ENCODE results near the gene ADGRD1. TPM values are rescaled to one million over a fixed set of nuclear protein-coding genes. Genes with fewer than 3 reads are reported as not detected.

The ADGRD1 gene
- polyA plus RNA-seq, 1 of the 3 experiments (the other 2 are of a cell fraction): not detected

DNA sequence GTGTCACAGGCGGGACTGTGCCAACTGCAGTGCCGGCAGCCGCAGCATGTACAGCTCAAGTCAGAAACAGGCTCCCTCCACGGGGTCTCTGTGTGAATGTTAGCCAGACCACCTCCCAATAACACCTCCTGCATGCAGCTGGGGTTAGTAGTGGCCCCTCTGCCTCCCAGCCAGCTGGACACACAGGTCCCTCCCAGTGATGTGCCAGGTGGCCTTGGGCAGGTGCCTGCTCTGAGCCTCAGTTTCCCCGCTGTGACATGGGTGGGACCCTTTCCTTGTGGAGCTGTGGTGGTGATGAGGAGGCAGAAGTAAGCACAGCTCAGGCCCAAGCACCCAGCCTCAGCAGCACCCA lies 139.9 kb downstream of the ADGRD1 start:
- H3K4me3 ChIP-seq (ENCODE audit: low read depth in 2 of 2, low read length in 1 of 2): no peak overlapping the region
- no peak for DNase-seq
- H3K9me2 ChIP-seq: no peaks in the 10 kb centered on the region
- WGBS (ENCODE audit: low lambda C conversion rate): 60% methylated on average over 1 of the region's 5 CpGs
- TF ChIP-seq RFX5 (IDR thresholded peaks at IDR 0.05; ENCODE audit: low read length) (no peak), SMC3 (IDR thresholded peaks at IDR 0.05; ENCODE audit: low read depth, low read length) (no peak), RAD21 (IDR thresholded peaks at IDR 0.05; ENCODE audit: low read length) (no peak), EZH2phosphoT487 (IDR thresholded peaks at IDR 0.05; ENCODE audit: borderline replicate concordance, low read depth) (no peak), NRF1 (IDR thresholded peaks at IDR 0.05; ENCODE audit: low read depth, low read length) (no peak), MXI1 (IDR thresholded peaks at IDR 0.05; ENCODE audit: low read depth, low read length) (no peak)
- no peaks in the 10 kb centered on the region for H3K9me3 ChIP-seq
- H3K79me2 ChIP-seq (ENCODE audit: insufficient read depth): no peaks in the 10 kb centered on the region
- H3K36me3 ChIP-seq (replicated peaks in 1 of 2; ENCODE audit: control insufficient read depth in 1 of 2, insufficient read depth in 2 of 2, low read length in 1 of 2): no peaks in the 10 kb centered on the region
- H3K4me2 ChIP-seq: no peak overlapping the region
- POLR2A ChIA-PET: no interaction called here
- H3K27me3 ChIP-seq (ENCODE audit: insufficient read depth): no peaks in the 10 kb centered on the region
- no peak overlapping the region for H3K9ac ChIP-seq
- H4K20me1 ChIP-seq (ENCODE audit: insufficient read depth): no peaks in the 10 kb centered on the region
- no peak overlapping the region for H2AFZ ChIP-seq (ENCODE audit: low read depth)
- no peaks in the 10 kb centered on the region for H3F3A ChIP-seq (replicated peaks; ENCODE audit: insufficient read depth)
- H3K27ac ChIP-seq (ENCODE audit: low read depth in 2 of 2, low read length in 1 of 2): no peak overlapping the region
- peaks cover 0 to 21% of the 10 kb centered on the region in 2 experiments; a peak in 1 of 4 replicates for H3K4me1 ChIP-seq (ENCODE audit: control insufficient read depth in 1 of 2, insufficient read depth in 2 of 2, low read depth in 1 of 2, low read length in 1 of 2)
- CTCF ChIA-PET: interaction anchor here (0.8 to 2.8 kb wide), 3 partner anchors 11 to 177 kb away, joined by 3 to 9 read pairs (median 3); no protein-coding TSS in a partner anchor

GRCh38 chr12:131093971-131094830 lies 140.5 kb downstream of the ADGRD1 start:
- no peak overlapping the region for H3K4me2 ChIP-seq
- POLR2A ChIA-PET: no interaction called here

More at GRCh38 chr12:131093971-131094830, 140.5 kb downstream of the ADGRD1 start:
- no peak for DNase-seq
- no peaks in the 10 kb centered on the region for H4K20me1 ChIP-seq (ENCODE audit: insufficient read depth)
- no peaks in the 10 kb centered on the region for H3K9me3 ChIP-seq
- 42% methylated on average over 3 of the region's 11 CpGs for WGBS (ENCODE audit: low lambda C conversion rate)
- H3F3A ChIP-seq (replicated peaks; ENCODE audit: insufficient read depth): no peaks in the 10 kb centered on the region
- no peak overlapping the region for H3K9ac ChIP-seq
- no peaks in the 10 kb centered on the region for H3K36me3 ChIP-seq (replicated peaks in 1 of 2; ENCODE audit: control insufficient read depth in 1 of 2, insufficient read depth in 2 of 2, low read length in 1 of 2)
- TF ChIP-seq, protein P1, sequence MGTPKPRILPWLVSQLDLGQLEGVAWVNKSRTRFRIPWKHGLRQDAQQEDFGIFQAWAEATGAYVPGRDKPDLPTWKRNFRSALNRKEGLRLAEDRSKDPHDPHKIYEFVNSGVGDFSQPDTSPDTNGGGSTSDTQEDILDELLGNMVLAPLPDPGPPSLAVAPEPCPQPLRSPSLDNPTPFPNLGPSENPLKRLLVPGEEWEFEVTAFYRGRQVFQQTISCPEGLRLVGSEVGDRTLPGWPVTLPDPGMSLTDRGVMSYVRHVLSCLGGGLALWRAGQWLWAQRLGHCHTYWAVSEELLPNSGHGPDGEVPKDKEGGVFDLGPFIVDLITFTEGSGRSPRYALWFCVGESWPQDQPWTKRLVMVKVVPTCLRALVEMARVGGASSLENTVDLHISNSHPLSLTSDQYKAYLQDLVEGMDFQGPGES (IDR thresholded peaks at IDR 0.05; ENCODE audit: low read depth, low read length): no peak
- TF ChIP-seq FOSL2 (IDR thresholded peaks at IDR 0.05; ENCODE audit: borderline replicate concordance, low read depth) (no peak), SMC3 (IDR thresholded peaks at IDR 0.05; ENCODE audit: low read depth, low read length) (no peak), TCF12 (IDR thresholded peaks at IDR 0.05) (no peak), MXI1 (IDR thresholded peaks at IDR 0.05; ENCODE audit: low read depth, low read length) (no peak), MEF2A (IDR thresholded peaks at IDR 0.05; ENCODE audit: borderline replicate concordance, low read depth) (no peak), RFX5 (IDR thresholded peaks at IDR 0.05; ENCODE audit: low read length) (no peak)
- CTCF ChIA-PET: interaction anchor here (0.9 to 3.5 kb wide), 4 partner anchors 10 to 39 kb away, joined by 3 to 23 read pairs (median 6); no protein-coding TSS in a partner anchor
- no peak overlapping the region for H3K4me3 ChIP-seq (ENCODE audit: low read depth in 2 of 2, low read length in 1 of 2)
- no peak overlapping the region for H2AFZ ChIP-seq (ENCODE audit: low read depth)
- H3K9me2 ChIP-seq: no peaks in the 10 kb centered on the region
- H3K79me2 ChIP-seq (ENCODE audit: insufficient read depth): no peaks in the 10 kb centered on the region
- H3K4me1 ChIP-seq (ENCODE audit: control insufficient read depth in 1 of 2, insufficient read depth in 2 of 2, low read depth in 1 of 2, low read length in 1 of 2): peaks cover 0 to 21% of the 10 kb centered on the region in 2 experiments; a peak in 1 of 4 replicates
- no peaks in the 10 kb centered on the region for H3K27me3 ChIP-seq (ENCODE audit: insufficient read depth)
- H3K27ac ChIP-seq (ENCODE audit: low read depth in 2 of 2, low read length in 1 of 2): no peak overlapping the region

All from SK-N-SH (cell line).